H1 (cell line): ENCODE results near the gene TTC13. TPM values are rescaled to one million over a fixed set of nuclear protein-coding genes. Genes with fewer than 3 reads are reported as not detected.

Experiments used
- CHD7 ChIP-seq: fragments of 300-600 bp; sonication (generic); IDR thresholded peaks from 2 replicates; pipeline ENCODE4 v1.7.1; 2012; ENCODE audit warnings: low read length, moderate library complexity, mild to moderate bottlenecking, inconsistent platforms; ENCODE audit not compliant: insufficient replicate concordance
- JUN ChIP-seq: IDR thresholded peaks from 2 replicates; pipeline ENCODE4 v1.6.1; 2011; ENCODE audit warnings: low read depth, mild to moderate bottlenecking, improper control_type of control experiment, low read length
- SIRT6 ChIP-seq: IDR thresholded peaks from one replicate; pipeline ENCODE4 v1.7.1; 2012; ENCODE audit warnings: low read length, inconsistent platforms
- polyA plus RNA-seq, 7 experiments: library from polyadenylated mRNA; depleted of rRNA in 3 of 7; stranded (reverse) in 5 of 7; unstranded in 2 of 7; fragments of >200 nt in 5 of 7; fragments of 200-250 nt in 2 of 7; gene quantifications; 1 replicate in 5 of 7; 2 replicates in 1 of 7; 4 replicates in 1 of 7; pipeline versions ENCODE4 v1.2.1 to v1.2.3, GENCODE V29; 2011 to 2013; ENCODE audit warnings: missing spikeins in 2 of 7, mixed read lengths in 2 of 7
- total RNA-seq: library from RNA; stranded (reverse); fragmentation: NEBNext Ultra II Directional; extraction: Animal tissue kit (Norgen Biotek cat#: 25700); gene quantifications from 2 replicates; pipeline ENCODE4 v1.2.1, GENCODE V29; 2021

Gene TTC13
- total and polyA plus RNA-seq, 2 of the 8 experiments (the other 6 are each of a cell fraction or from before 2014, with no cell fraction given): 3.1 to 7.1 TPM

GRCh38 chr1:230958370-230958769 is 20.3 kb downstream of the TTC13 start (continued):
- TF ChIP-seq CHD7 (no peak), JUN (no peak), SIRT6 (no peak)
- TF ChIP-seq, all 59 proteins: peak for 0
